GM12874 (cell line): ENCODE results near the gene PSD.

ENCODE experiments used
- TF ChIP-seq, protein P1 (sequence below): IDR thresholded peaks from 2 replicates; pipeline ENCODE4 v1.5.1; 2011; ENCODE audit warnings: low read depth, mild to moderate bottlenecking, control low read depth, low read length, moderate library complexity; ENCODE audit not compliant: insufficient read depth

The PSD gene

GRCh38 chr10:102371295-102371694 is 47.3 kb downstream of the PSD start:
- TF ChIP-seq, protein P1, sequence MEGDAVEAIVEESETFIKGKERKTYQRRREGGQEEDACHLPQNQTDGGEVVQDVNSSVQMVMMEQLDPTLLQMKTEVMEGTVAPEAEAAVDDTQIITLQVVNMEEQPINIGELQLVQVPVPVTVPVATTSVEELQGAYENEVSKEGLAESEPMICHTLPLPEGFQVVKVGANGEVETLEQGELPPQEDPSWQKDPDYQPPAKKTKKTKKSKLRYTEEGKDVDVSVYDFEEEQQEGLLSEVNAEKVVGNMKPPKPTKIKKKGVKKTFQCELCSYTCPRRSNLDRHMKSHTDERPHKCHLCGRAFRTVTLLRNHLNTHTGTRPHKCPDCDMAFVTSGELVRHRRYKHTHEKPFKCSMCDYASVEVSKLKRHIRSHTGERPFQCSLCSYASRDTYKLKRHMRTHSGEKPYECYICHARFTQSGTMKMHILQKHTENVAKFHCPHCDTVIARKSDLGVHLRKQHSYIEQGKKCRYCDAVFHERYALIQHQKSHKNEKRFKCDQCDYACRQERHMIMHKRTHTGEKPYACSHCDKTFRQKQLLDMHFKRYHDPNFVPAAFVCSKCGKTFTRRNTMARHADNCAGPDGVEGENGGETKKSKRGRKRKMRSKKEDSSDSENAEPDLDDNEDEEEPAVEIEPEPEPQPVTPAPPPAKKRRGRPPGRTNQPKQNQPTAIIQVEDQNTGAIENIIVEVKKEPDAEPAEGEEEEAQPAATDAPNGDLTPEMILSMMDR: no peak

DNA sequence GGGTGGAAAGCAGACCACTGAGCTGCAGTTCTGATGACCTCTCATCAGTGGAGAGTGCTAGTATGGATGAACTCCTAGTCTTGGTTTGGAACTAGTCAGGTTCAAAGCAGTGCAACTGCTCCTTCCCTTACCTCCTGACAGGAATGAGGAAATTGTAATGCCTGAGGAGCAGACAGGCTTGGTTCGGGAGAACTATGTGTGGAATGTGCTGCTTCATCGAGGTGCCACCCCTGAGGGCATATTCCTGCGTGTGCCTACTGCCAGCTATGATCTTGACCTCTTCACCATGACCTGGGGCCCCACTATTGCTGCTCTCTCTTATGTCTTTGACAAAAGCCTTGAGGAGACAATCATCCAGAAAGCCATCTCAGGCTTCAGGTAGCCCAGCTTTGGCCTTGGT is 50.5 kb downstream of the PSD start:
- TF ChIP-seq, protein P1: no peak

DNA sequence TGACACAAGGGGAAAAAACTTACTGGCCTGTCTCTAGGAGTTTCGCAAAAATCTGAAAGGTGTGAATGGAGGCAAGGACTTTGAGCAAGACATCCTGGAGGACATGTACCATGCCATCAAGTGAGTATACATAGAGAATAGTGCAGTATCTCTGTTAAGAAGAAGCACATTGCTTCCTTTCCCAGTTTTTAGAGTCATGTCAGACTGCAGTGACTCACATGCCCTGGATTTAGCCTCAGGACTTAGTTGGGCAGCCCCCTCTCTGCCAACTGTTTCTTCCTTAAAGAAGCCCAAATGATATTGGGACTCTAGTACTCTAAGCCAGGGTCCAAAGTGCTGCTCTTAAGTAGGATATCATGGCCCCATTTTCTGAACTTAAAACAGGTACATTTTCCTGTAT is 51.1 kb downstream of the PSD start:
- TF ChIP-seq, protein P1: no peak

- TF ChIP-seq, protein P1: no peak
These were observed 59.7 kb downstream of the PSD start for GRCh38 chr10:102358712-102359382.

- TF ChIP-seq, protein P1: no peak
These were observed 64.1 kb downstream of the PSD start for GRCh38 chr10:102354451-102354850.
